Central memory CD8-positive, alpha-beta T cell (primary cell): ENCODE measurements around the gene CSPG4.
"Not testable (repeated sequence)": the region's sequence is repeated elsewhere in the genome, so short reads cannot be mapped to it uniquely, and the experiment has no call there.

ENCODE experiments used
- ATAC-seq: fragments of 150-1000 bp; cut with Tn5 transposase; replicated peaks from 2 replicates; pipeline ENCODE4 v1.10.0; 2022; ENCODE audit warnings: mild to moderate bottlenecking, moderate FRiP score, moderate number of reproducible peaks; ENCODE audit not compliant: poor library complexity, severe bottlenecking; ENCODE audit errors: extremely low read depth
- DNase-seq, 2 donors: peaks; one replicate each; pipeline ENCODE4 v3.0.0; 2021; ENCODE audit warnings: low spot score in 2 of 2
- H3K27ac Mint-ChIP-seq: one replicate; pipeline ENCODE4 v1.8.0; 2022; ENCODE audit warnings: low read depth, mild to moderate bottlenecking, moderate library complexity, mixed read lengths
- H3K27me3 Mint-ChIP-seq: one replicate; pipeline ENCODE4 v1.8.0; 2022; ENCODE audit warnings: mixed read lengths
- H3K36me3 Mint-ChIP-seq: one replicate; pipeline ENCODE4 v1.8.0; 2022; ENCODE audit warnings: mild to moderate bottlenecking, moderate library complexity, mixed read lengths; ENCODE audit not compliant: insufficient read depth
- H3K4me1 Mint-ChIP-seq: one replicate; pipeline ENCODE4 v1.8.0; 2022; ENCODE audit warnings: mixed read lengths
- H3K4me3 Mint-ChIP-seq: one replicate; pipeline ENCODE4 v1.8.0; 2022; ENCODE audit warnings: mild to moderate bottlenecking, moderate library complexity, mixed read lengths
- H3K9me3 Mint-ChIP-seq: one replicate; pipeline ENCODE4 v1.8.0; 2022; ENCODE audit warnings: mixed read lengths

Gene CSPG4

DNA sequence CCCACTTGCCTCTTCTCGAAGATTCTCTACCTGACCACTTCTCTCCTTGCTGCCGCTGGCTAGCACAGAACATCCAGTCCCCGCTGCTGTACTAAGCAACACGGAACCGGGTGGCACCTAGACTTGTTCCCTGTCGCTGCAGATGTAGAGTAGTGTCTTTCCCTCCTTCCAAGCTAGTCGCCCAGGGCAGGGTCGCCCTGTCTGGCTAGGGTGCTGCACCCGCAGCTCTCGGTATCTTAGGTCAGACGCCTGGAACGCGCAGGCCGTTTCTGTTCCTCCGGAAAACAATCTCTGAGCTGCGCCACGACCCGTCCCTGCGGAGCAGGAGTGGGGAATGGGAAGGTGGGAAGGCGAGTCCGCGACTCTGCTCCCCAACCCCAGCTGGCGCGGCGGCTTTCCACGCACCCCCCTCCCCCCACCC, 65.7 kb downstream of the CSPG4 start:
- H3K4me3 Mint-ChIP-seq: peak overlapping the region; percentile 80
- peak overlapping the region; percentile 50 for H3K27ac Mint-ChIP-seq
- H3K27me3 Mint-ChIP-seq: no peaks in the 10 kb centered on the region
- no peak for ATAC-seq
- no peaks in the 10 kb centered on the region for H3K9me3 Mint-ChIP-seq
- DNase-seq: no peak
- H3K4me1 Mint-ChIP-seq: peaks cover 47% of the 10 kb centered on the region
- no peaks in the 10 kb centered on the region for H3K36me3 Mint-ChIP-seq

DNA sequence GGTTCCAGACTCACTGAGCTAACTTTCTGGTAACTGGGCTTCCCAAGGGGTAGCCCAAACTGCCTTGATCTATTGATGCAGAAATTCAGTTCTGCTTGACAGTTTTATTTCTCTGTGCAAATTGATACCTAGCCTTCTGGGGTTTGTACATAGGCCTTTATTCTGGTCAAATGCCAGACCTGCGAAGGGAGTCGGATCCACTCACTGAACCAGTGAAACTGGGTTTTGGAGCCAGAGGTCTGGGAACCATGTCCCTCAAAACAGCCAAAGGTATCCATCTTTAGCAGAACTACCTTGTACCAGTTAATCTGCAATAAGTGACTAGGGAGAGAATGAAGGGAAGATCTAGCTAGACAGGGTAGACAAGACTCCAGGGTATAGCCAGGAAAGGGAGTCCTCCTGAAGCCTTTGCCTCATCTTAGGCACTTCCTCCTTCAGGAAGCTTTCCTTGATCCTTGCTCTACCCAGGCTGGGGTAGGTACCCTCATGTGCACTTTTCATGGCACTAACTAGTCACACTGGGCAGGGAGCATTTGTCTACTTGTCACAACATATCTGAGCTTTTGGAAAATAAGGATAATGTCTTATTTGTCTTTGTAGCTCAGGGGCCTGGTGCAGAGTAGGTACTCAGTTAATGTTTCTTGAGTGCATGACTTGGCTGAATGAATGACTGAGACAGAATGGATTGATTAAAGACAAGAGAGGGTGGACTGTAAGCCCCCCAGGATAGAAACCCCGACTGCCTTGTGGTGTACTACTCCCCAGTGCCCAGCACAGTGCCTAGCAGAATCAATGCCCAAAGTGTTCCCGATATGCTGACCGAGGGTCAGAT, 66.3 kb downstream of the CSPG4 start:
- Mint-ChIP-seq H3K9me3 (no peaks in the 10 kb centered on the region), H3K36me3 (no peaks in the 10 kb centered on the region), H3K27me3 (no peaks in the 10 kb centered on the region), H3K4me1 (peaks cover 41% of the 10 kb centered on the region), H3K4me3 (peak overlapping the region; percentile 80), H3K27ac (peak overlapping the region; percentile 50)
- DNase-seq: no peak
- no peak for ATAC-seq

DNA sequence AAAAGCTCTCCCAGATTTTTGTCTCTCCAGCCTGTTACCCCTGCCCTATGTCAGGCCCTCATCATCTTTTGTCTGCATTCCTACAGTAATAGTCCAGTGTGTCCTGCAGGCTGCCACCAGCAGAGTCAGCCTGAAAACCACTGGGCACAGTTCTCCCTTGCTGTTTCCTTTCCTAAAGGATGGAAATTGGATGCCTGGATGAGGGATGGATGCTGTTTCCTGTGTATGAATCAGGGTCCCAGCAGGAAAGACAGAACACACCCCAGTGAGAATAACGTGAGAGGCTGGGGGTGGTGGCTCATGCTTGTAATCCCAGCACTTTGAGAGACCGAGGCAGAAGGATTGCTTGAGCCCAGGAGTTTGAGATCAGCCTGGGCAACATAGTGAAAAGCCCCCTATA, 68.3 kb downstream of the CSPG4 start:
- Mint-ChIP-seq H3K4me1 (peaks cover 32% of the 10 kb centered on the region), H3K27me3 (no peaks in the 10 kb centered on the region), H3K4me3 (no peak overlapping the region), H3K27ac (no peak overlapping the region), H3K9me3 (no peaks in the 10 kb centered on the region), H3K36me3 (peaks cover 9% of the 10 kb centered on the region)
- ATAC-seq (no peak), DNase-seq (no peak)

GRCh38 chr15:75641603-75642002, 71.0 kb downstream of the CSPG4 start:
- peaks cover 42% of the 10 kb centered on the region for H3K4me1 Mint-ChIP-seq
- ATAC-seq: no peak
- no peaks in the 10 kb centered on the region for H3K9me3 Mint-ChIP-seq
- no peak overlapping the region for H3K4me3 Mint-ChIP-seq
- DNase-seq: no peak
- no peaks in the 10 kb centered on the region for H3K27me3 Mint-ChIP-seq
- peaks cover 14% of the 10 kb centered on the region for H3K36me3 Mint-ChIP-seq
- H3K27ac Mint-ChIP-seq: no peak overlapping the region

- peak overlapping the region; percentile 88 for H3K4me3 Mint-ChIP-seq
- H3K9me3 Mint-ChIP-seq: no peaks in the 10 kb centered on the region
- peaks cover 39% of the 10 kb centered on the region for H3K4me1 Mint-ChIP-seq
- DNase-seq: no peak
- no peak for ATAC-seq
- H3K36me3 Mint-ChIP-seq: peaks cover 17% of the 10 kb centered on the region
- H3K27ac Mint-ChIP-seq: peak overlapping the region; percentile 85
- H3K27me3 Mint-ChIP-seq: no peaks in the 10 kb centered on the region
Measured at GRCh38 chr15:75641179-75641503, 71.5 kb downstream of the CSPG4 start.

GRCh38 chr15:75640483-75641178, 72.0 kb downstream of the CSPG4 start:
- Mint-ChIP-seq H3K27ac (peak overlapping the region; percentile 85), H3K4me3 (peak overlapping the region; percentile 88), H3K9me3 (no peaks in the 10 kb centered on the region), H3K27me3 (no peaks in the 10 kb centered on the region), H3K36me3 (peaks cover 17% of the 10 kb centered on the region), H3K4me1 (peaks cover 39% of the 10 kb centered on the region)
- ATAC-seq (peak; percentile 53), DNase-seq (peak in 1 of 2 donors; percentile 34)

DNA sequence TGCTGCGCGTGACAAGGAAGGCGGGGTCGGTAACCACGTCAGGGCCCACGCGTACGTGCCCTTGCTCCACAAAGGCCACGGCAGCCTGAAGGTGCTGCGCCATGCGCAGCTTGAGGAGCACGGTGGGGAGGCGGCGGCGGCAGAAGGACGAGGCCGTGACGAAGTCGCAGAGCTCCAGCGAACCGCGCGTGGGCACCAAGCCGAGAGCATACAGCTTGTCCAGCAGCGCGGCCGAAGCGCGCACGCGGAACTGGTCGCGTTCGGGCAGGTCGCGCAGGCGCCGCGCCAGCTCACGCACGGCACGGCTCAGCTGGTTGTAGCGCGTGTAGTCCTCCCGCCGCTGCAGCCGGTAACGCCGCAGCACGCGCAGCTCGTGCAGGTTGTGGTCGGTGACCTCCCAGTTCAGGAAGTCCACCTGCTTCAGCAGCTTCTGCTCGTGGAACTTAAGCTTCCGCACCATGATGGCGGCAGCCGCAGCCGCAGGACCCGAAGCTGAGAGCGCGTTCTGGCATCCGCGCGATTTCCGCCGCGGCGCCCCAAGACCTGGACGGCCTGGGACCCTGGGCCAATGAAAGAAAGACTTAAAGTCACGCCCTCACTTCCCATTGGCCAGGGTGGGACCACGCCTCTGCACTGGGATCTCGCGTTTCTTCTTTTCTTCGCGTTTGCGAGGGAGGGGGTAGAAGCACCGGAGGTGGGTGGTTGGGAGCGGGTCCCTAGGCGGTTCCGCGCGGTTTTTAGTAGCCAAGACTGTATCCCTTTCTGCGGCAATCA, 72.8 kb downstream of the CSPG4 start, which contains the start of gene IMP3:
Gene IMP3, minus strand, starts transcription at position 516 of the 774 bp plus-strand sequence. Its CDS starts 56 bp downstream, at position 460.
- Mint-ChIP-seq H3K4me1 (peaks cover 39% of the 10 kb centered on the region), H3K27ac (peak within 1 kb of the TSS; percentile 85), H3K4me3 (peak within 1 kb of the TSS; percentile 88), H3K36me3 (peaks cover 17% of the 10 kb centered on the region), H3K9me3 (no peaks in the 10 kb centered on the region), H3K27me3 (no peaks in the 10 kb centered on the region)
- DNase-seq (peak; percentile 79 to 91), ATAC-seq (peak; percentile 95)

DNA sequence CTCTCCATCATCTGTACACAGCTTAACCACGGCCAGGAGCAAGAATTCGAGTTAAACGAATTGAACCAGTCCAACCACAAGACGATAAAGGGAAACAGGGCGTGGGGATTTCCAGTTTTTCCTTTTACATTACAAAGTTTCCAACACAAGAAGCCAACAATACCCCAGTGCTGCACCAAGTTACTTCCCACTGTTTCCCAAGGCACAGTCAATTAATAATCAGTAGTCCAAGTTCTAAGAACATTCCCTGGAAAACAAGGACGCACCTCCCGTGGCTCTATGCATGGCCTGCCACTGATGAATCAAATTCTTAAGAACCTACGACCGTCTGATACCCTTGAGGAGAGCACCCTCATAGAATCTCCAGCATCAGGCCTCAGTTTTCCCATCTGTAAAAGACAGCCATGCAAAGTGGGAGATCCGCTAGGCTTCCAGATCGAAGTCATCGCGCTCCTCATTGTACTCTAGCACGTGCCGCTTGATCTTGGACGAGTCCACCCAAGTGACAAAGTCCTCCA, 73.4 kb downstream of the CSPG4 start:
- no peak for ATAC-seq
- peaks cover 39% of the 10 kb centered on the region for H3K4me1 Mint-ChIP-seq
- no peak for DNase-seq
- no peaks in the 10 kb centered on the region for H3K9me3 Mint-ChIP-seq
- H3K27me3 Mint-ChIP-seq: no peaks in the 10 kb centered on the region
- peak overlapping the region; percentile 85 for H3K27ac Mint-ChIP-seq
- H3K4me3 Mint-ChIP-seq: peak overlapping the region; percentile 88
- H3K36me3 Mint-ChIP-seq: peaks cover 19% of the 10 kb centered on the region

DNA sequence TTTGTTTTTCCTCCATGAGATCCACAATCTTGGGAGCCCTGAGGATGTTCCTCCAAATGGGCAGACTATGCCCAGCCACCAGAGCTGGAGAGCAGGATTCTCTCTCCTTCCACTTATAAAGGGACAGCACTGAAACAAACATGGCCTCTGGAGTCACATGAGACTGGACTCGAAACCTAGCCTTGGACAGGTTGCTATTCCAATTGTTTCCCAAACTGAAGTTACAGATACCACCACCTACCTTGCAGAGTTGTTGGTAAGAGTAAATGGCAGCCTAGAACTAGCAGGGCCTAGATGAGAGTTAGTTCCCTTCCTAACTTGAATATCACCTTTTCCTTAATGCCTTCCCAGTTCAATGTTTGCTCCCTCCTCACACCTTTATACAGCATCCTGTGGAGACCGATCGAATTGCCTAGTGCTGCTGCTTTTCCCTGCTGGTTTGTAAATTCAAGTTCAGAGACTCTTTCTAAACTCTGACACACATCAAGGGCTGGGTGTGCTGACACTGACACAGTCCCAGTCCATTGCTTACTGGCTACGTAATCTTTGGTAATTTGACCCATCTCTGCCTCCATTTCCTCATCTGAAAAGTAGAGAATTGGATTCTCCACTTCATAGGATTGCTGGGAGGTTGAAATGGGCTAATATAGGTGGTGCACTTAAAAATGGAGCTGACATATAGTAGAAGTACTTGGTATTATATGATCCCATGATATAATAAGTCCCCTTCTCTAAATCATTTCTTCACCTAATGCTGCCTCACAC, 75.2 kb downstream of the CSPG4 start:
- DNase-seq (no peak), ATAC-seq (no peak)
- peak overlapping the region; percentile 88 for H3K4me3 Mint-ChIP-seq
- no peak overlapping the region for H3K27ac Mint-ChIP-seq
- H3K9me3 Mint-ChIP-seq: no peaks in the 10 kb centered on the region
- H3K36me3 Mint-ChIP-seq: peaks cover 19% of the 10 kb centered on the region
- peaks cover 39% of the 10 kb centered on the region for H3K4me1 Mint-ChIP-seq
- H3K27me3 Mint-ChIP-seq: no peaks in the 10 kb centered on the region

- DNase-seq (no peak), ATAC-seq (no peak)
- H3K36me3 Mint-ChIP-seq: peaks cover 19% of the 10 kb centered on the region
- no peaks in the 10 kb centered on the region for H3K9me3 Mint-ChIP-seq
- peaks cover 37% of the 10 kb centered on the region for H3K4me1 Mint-ChIP-seq
- H3K27ac Mint-ChIP-seq: no peak overlapping the region
- H3K27me3 Mint-ChIP-seq: no peaks in the 10 kb centered on the region
- no peak overlapping the region for H3K4me3 Mint-ChIP-seq
Measured at GRCh38 chr15:75636026-75636425, 76.6 kb downstream of the CSPG4 start.

- DNase-seq, H3K27me3 Mint-ChIP-seq, H3K36me3 Mint-ChIP-seq, H3K27ac Mint-ChIP-seq, ATAC-seq, H3K9me3 Mint-ChIP-seq, H3K4me3 Mint-ChIP-seq: not testable (repeated sequence)
- H3K4me1 Mint-ChIP-seq: peaks cover 24% of the 10 kb centered on the region
Measured at GRCh38 chr15:75633922-75634321, 78.7 kb downstream of the CSPG4 start.

DNA sequence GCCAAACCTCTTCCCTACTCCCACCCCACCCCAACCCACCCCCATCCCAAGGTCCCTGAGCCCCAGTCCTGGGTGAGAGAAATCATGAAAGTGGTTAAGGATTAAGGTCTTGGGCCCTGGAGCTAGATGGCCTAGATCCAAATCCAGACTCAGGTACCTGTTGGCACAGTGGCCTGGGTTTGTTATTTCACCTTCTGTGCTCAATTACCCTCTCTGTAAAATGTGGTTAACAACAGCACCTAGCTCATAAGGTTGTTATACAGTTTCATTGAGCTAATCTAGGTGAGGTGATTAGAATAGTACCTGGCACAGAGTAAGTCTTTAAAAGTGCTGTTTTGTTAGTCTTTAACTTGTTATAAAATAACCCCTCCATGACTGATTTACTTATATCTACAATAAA, 80.7 kb downstream of the CSPG4 start:
- no peaks in the 10 kb centered on the region for H3K27me3 Mint-ChIP-seq
- H3K36me3 Mint-ChIP-seq: peaks cover 5% of the 10 kb centered on the region
- no peak overlapping the region for H3K4me3 Mint-ChIP-seq
- no peaks in the 10 kb centered on the region for H3K9me3 Mint-ChIP-seq
- H3K4me1 Mint-ChIP-seq: peaks cover 5% of the 10 kb centered on the region
- no peak for ATAC-seq
- H3K27ac Mint-ChIP-seq: no peak overlapping the region
- no peak for DNase-seq
